Measurements from ENCODE around the gene PPM1K. TPM values are rescaled to one million over a fixed set of nuclear protein-coding genes. Genes with fewer than 3 reads are reported as not detected.
A peak's percentile ranks its signal among the peaks of the same experiment; 100 is the strongest.

Gene PPM1K
- total RNA-seq, 1 experiment from 2014 or later = 15.3 TPM

DNA sequence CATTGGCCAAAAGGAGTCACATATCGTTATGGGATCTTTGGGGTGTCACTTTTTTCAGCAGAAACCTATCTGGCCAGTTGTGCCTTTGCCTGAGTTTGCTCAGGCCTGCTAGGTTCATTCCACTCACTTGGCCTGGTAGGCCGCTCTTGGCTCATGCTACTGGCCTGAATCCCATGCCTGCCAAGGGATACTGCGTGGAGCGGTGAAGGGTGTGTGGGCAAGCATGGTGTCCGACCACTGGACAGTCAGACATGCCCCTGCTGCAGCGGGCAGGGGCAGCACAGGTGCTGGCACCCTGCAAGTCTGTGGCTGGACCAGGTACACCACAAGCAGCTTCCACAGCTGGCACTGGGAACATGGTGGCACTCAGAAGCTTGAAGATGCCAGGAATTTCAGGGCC lies 11.3 kb upstream of the PPM1K start:
- Mint-ChIP-seq H3K27me3 (ENCODE audit: unreplicated experiment) (no peaks in the 10 kb centered on the region), H3K4me1 (ENCODE audit: low read depth, unreplicated experiment) (no peaks in the 10 kb centered on the region), H3K36me3 (ENCODE audit: insufficient read depth, unreplicated experiment) (no peaks in the 10 kb centered on the region), H3K9me3 (ENCODE audit: low read depth, unreplicated experiment) (no peaks in the 10 kb centered on the region), H3K4me3 (ENCODE audit: low read depth, unreplicated experiment) (no peak overlapping the region), H3K27ac (ENCODE audit: unreplicated experiment) (no peak overlapping the region)
- no TSS peak for BruUV-seq (replicated peaks)
- CTCF ChIA-PET = no interaction called here
- intact Hi-C loops (cut with micrococcal nuclease; ENCODE audit: unreplicated experiment) = no loop called here
- DNase-seq = no peak
- TF ChIP-seq CTCF (IDR thresholded peaks at IDR 0.05; ENCODE audit: unreplicated experiment) = no peak

DNA sequence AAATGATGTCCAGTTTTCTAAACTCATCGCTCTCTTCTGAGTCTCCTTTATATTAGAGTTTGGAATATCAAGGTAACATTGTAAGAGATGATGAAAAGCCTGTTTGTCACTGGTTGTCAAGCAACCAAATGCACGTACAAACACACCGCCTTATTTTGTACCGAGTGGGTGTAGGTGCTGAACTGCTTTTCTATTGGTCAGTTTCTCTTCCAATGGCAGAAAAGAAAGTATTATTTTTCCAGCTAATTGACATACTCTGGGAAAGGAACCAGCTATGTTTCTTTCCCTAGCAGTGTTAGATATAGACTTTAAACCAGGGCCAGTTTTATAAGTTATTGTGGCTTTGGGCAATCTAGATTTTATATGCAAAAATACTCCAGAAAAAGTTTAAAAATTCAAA lies 6.6 kb upstream of the PPM1K start:
- H3K27ac Mint-ChIP-seq (ENCODE audit: unreplicated experiment) = no peak overlapping the region
- no peak overlapping the region for H3K4me3 Mint-ChIP-seq (ENCODE audit: low read depth, unreplicated experiment)
- no peak for TF ChIP-seq CTCF (IDR thresholded peaks at IDR 0.05; ENCODE audit: unreplicated experiment)
- no peaks in the 10 kb centered on the region for H3K36me3 Mint-ChIP-seq (ENCODE audit: insufficient read depth, unreplicated experiment)
- no peaks in the 10 kb centered on the region for H3K27me3 Mint-ChIP-seq (ENCODE audit: unreplicated experiment)
- DNase-seq = no peak
- no peaks in the 10 kb centered on the region for H3K9me3 Mint-ChIP-seq (ENCODE audit: low read depth, unreplicated experiment)
- intact Hi-C loops (cut with micrococcal nuclease; ENCODE audit: unreplicated experiment) = no loop called here
- no TSS peak for BruUV-seq (replicated peaks)
- CTCF ChIA-PET = no interaction called here
- H3K4me1 Mint-ChIP-seq (ENCODE audit: low read depth, unreplicated experiment) = no peaks in the 10 kb centered on the region

GRCh38 chr4:88286897-88287296 lies 2.5 kb upstream of the PPM1K start:
- no TSS peak for BruUV-seq (replicated peaks)
- no peak for DNase-seq
- Mint-ChIP-seq H3K4me1 (ENCODE audit: low read depth, unreplicated experiment) (peaks cover 17% of the 10 kb centered on the region), H3K27me3 (ENCODE audit: unreplicated experiment) (no peaks in the 10 kb centered on the region), H3K9me3 (ENCODE audit: low read depth, unreplicated experiment) (no peaks in the 10 kb centered on the region), H3K36me3 (ENCODE audit: insufficient read depth, unreplicated experiment) (peaks cover 20% of the 10 kb centered on the region), H3K27ac (ENCODE audit: unreplicated experiment) (no peak overlapping the region), H3K4me3 (ENCODE audit: low read depth, unreplicated experiment) (no peak overlapping the region)
- TF ChIP-seq CTCF (IDR thresholded peaks at IDR 0.05; ENCODE audit: unreplicated experiment) = no peak
- CTCF ChIA-PET = interaction anchor here (0.6 kb wide), 1 partner anchor 89 kb away, joined by 9 read pairs; no protein-coding TSS in a partner anchor
- intact Hi-C loops (cut with micrococcal nuclease; ENCODE audit: unreplicated experiment) = loop anchor here (10.0 kb wide), 1 partner anchor 88 kb away; the partner anchor contains the start of gene HERC6

DNA sequence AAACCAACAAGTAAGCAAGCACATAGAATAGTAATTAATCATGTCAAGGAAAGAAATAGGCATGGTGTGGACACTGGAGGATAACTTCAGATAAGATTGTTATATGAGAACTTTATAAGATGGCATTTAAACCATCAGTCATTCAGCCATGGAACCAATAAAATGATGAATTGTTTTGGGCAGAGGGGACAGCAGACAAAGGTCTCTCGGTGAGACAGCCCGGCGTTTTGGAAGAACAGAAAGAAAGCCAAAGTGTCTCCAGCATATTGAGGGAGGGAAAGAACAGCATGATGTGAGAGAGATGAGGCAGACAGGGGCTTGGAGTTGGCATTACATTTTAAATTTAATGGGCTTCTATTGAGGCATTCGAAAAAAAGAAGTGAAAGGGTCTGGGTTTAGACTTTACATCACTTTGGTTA lies 883 bp upstream of the PPM1K start:
- peak overlapping the region; percentile 86 for H3K4me3 Mint-ChIP-seq (ENCODE audit: low read depth, unreplicated experiment)
- H3K27ac Mint-ChIP-seq (ENCODE audit: unreplicated experiment) = no peak overlapping the region
- no peaks in the 10 kb centered on the region for H3K27me3 Mint-ChIP-seq (ENCODE audit: unreplicated experiment)
- H3K36me3 Mint-ChIP-seq (ENCODE audit: insufficient read depth, unreplicated experiment) = peaks cover 20% of the 10 kb centered on the region
- no peak for DNase-seq
- intact Hi-C loops (cut with micrococcal nuclease; ENCODE audit: unreplicated experiment) = loop anchor here (10.0 kb wide), 1 partner anchor 90 kb away; the partner anchor contains the start of gene HERC6
- no peaks in the 10 kb centered on the region for H3K9me3 Mint-ChIP-seq (ENCODE audit: low read depth, unreplicated experiment)
- no peak for TF ChIP-seq CTCF (IDR thresholded peaks at IDR 0.05; ENCODE audit: unreplicated experiment)
- peaks cover 22% of the 10 kb centered on the region for H3K4me1 Mint-ChIP-seq (ENCODE audit: low read depth, unreplicated experiment)
- TSS peak; percentile 81 for BruUV-seq (replicated peaks)
- CTCF ChIA-PET = interaction anchor here (1.2 kb wide), 2 partner anchors 9 to 52 kb away, joined by 3 read pairs; no protein-coding TSS in a partner anchor

Data from Calu3 (cell line).